ENCODE measurements around the gene EXO1. TPM values are rescaled to one million over a fixed set of nuclear protein-coding genes. Genes with fewer than 3 reads are reported as not detected.

EXO1 gene
- total RNA-seq, 1 experiment from 2014 or later, result 18.5 TPM

GRCh38 chr1:241916196-241916595 lies 68.2 kb downstream of the EXO1 start:
- no TSS peak for BruUV-seq (replicated peaks)
- H3K36me3 Mint-ChIP-seq (ENCODE audit: insufficient read depth, unreplicated experiment), result peaks cover 5% of the 10 kb centered on the region
- no peaks in the 10 kb centered on the region for H3K4me1 ChIP-seq
- no peaks in the 10 kb centered on the region for H3K9me3 ChIP-seq
- H3K27me3 Mint-ChIP-seq (ENCODE audit: insufficient read depth, unreplicated experiment), result no peaks in the 10 kb centered on the region
- ChIA-PET CTCF (no interaction called here), POLR2A (no interaction called here)
- intact Hi-C loops (cut with micrococcal nuclease; ENCODE audit: unreplicated experiment), result no loop called here
- DNase-seq, result no peak
- H3K4me3 ChIP-seq (ENCODE audit: low read depth, low read length), result no peak overlapping the region
- H3K4me3 Mint-ChIP-seq (ENCODE audit: unreplicated experiment), result no peak overlapping the region
- H3K36me3 ChIP-seq (ENCODE audit: control insufficient read depth, insufficient read depth, low read length), result no peaks in the 10 kb centered on the region
- no peaks in the 10 kb centered on the region for H3K27me3 ChIP-seq (replicated peaks; ENCODE audit: control insufficient read depth, insufficient read depth, low read length)
- H3K4me1 Mint-ChIP-seq (ENCODE audit: low read depth, unreplicated experiment), result peaks cover 7% of the 10 kb centered on the region
- no peaks in the 10 kb centered on the region for H3K9me3 Mint-ChIP-seq (ENCODE audit: unreplicated experiment)
- H3K27ac Mint-ChIP-seq (ENCODE audit: unreplicated experiment), result no peak overlapping the region
- TF ChIP-seq CTCF (IDR thresholded peaks at IDR 0.05; ENCODE audit: insufficient read depth in 1 of 2, low read depth in 1 of 2, low read length in 1 of 2, severe bottlenecking in 1 of 2, unreplicated experiment in 1 of 2), result no peak

GRCh38 chr1:241917487-241917886 lies 69.5 kb downstream of the EXO1 start:
- Mint-ChIP-seq H3K36me3 (ENCODE audit: insufficient read depth, unreplicated experiment) (peaks cover 6% of the 10 kb centered on the region), H3K27ac (ENCODE audit: unreplicated experiment) (no peak overlapping the region), H3K4me1 (ENCODE audit: low read depth, unreplicated experiment) (peaks cover 7% of the 10 kb centered on the region), H3K4me3 (ENCODE audit: unreplicated experiment) (no peak overlapping the region), H3K27me3 (ENCODE audit: insufficient read depth, unreplicated experiment) (no peaks in the 10 kb centered on the region), H3K9me3 (ENCODE audit: unreplicated experiment) (no peaks in the 10 kb centered on the region)
- intact Hi-C loops (cut with micrococcal nuclease; ENCODE audit: unreplicated experiment), result no loop called here
- H3K36me3 ChIP-seq (ENCODE audit: control insufficient read depth, insufficient read depth, low read length), result no peaks in the 10 kb centered on the region
- ChIA-PET CTCF (no interaction called here), POLR2A (no interaction called here)
- H3K4me1 ChIP-seq, result no peaks in the 10 kb centered on the region
- no peak overlapping the region for H3K4me3 ChIP-seq (ENCODE audit: low read depth, low read length)
- H3K27me3 ChIP-seq (replicated peaks; ENCODE audit: control insufficient read depth, insufficient read depth, low read length), result no peaks in the 10 kb centered on the region
- TF ChIP-seq CTCF (IDR thresholded peaks at IDR 0.05; ENCODE audit: insufficient read depth in 1 of 2, low read depth in 1 of 2, low read length in 1 of 2, severe bottlenecking in 1 of 2, unreplicated experiment in 1 of 2), result no peak
- H3K9me3 ChIP-seq, result no peaks in the 10 kb centered on the region
- no peak for DNase-seq
- no TSS peak for BruUV-seq (replicated peaks)

DNA sequence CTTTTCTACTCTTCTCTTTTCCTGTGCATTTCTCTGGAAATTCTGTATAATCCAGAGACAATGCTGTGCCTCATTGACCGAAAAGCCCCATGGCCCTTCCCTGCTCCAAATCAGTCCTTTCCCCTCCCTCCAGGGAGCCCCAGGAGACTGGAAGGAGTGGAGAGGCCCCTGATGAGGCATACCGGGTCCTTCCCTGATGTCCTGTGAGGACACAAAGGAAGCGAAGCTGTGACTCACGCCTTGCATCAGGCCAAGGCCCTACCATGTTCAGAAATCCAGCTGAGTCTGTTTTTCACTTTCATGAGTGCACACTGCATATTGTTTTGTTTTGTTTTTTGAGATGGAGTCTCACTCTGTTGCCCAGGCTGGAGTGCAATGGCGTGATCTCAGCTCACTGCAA lies 70.9 kb downstream of the EXO1 start:
- intact Hi-C loops (cut with micrococcal nuclease; ENCODE audit: unreplicated experiment), result no loop called here

More for the DNA sequence above, 70.9 kb downstream of the EXO1 start:
- Mint-ChIP-seq H3K27ac (ENCODE audit: unreplicated experiment) (no peak overlapping the region), H3K27me3 (ENCODE audit: insufficient read depth, unreplicated experiment) (no peaks in the 10 kb centered on the region), H3K9me3 (ENCODE audit: unreplicated experiment) (no peaks in the 10 kb centered on the region), H3K4me1 (ENCODE audit: low read depth, unreplicated experiment) (peaks cover 7% of the 10 kb centered on the region), H3K4me3 (ENCODE audit: unreplicated experiment) (no peak overlapping the region), H3K36me3 (ENCODE audit: insufficient read depth, unreplicated experiment) (peaks cover 6% of the 10 kb centered on the region)
- no peaks in the 10 kb centered on the region for H3K36me3 ChIP-seq (ENCODE audit: control insufficient read depth, insufficient read depth, low read length)
- BruUV-seq (replicated peaks), result no TSS peak
- H3K9me3 ChIP-seq, result no peaks in the 10 kb centered on the region
- no peak overlapping the region for H3K4me3 ChIP-seq (ENCODE audit: low read depth, low read length)
- DNase-seq, result no peak
- CTCF ChIA-PET, result interaction anchor here (1.4 kb wide), 1 partner anchor 12 kb away, joined by 4 read pairs; no protein-coding TSS in a partner anchor
- no peak for TF ChIP-seq CTCF (IDR thresholded peaks at IDR 0.05; ENCODE audit: insufficient read depth in 1 of 2, low read depth in 1 of 2, low read length in 1 of 2, severe bottlenecking in 1 of 2, unreplicated experiment in 1 of 2)
- POLR2A ChIA-PET, result no interaction called here
- H3K27me3 ChIP-seq (replicated peaks; ENCODE audit: control insufficient read depth, insufficient read depth, low read length), result no peaks in the 10 kb centered on the region
- H3K4me1 ChIP-seq, result no peaks in the 10 kb centered on the region
